ENCODE data around the gene ADGRB2.

ADGRB2 gene

DNA sequence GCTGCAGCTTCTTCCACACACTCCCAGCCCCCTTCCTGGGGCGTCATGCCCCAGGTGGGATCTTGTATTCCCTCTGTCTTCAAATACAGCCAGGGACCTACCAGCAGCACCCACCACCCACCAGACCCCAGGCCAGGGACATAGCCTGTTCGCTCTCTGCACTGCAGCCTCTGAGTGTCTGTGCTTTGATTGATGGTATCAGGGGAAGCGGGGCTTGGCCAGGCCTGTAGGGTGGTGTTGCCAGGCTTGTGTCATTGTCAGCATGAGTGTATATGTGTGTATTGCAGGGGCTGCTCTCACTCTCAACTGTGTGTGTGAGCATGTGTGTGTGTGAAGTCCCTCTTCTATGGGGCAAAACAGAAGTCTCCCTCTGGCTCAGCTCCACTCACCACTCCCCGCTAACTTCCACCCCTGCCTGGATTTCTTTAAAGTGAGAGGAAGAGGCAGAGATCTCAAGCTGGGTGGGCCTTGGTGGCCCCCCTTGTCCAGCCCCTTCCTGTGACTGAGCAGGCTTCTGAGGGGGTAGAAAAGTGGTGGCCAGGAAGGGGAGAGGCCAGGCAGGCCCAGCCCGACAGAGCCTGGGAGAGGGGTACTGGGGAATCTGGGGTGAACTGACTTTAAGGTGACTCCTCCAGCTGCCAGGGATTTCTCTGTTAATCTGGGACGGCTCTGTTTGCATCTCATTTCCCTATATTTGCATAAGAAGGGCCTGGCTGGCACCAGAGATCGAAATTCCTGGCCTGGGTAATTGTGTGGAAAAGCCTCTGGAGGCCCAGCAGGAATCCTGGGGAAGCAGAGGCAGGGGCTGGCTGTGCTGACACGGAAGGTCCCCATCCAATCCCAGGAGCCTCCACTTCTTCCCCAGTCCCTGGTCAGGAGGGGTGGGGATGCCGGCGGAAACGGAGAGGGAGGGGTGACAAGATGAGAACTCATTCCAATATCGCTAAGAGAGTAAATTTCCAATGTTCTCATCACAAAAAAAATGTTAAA lies 18.6 kb upstream of the ADGRB2 start:
- DNase-seq (ENCODE audit: extremely low read depth in 1 of 2, low read depth in 1 of 2), result no peak

DNA sequence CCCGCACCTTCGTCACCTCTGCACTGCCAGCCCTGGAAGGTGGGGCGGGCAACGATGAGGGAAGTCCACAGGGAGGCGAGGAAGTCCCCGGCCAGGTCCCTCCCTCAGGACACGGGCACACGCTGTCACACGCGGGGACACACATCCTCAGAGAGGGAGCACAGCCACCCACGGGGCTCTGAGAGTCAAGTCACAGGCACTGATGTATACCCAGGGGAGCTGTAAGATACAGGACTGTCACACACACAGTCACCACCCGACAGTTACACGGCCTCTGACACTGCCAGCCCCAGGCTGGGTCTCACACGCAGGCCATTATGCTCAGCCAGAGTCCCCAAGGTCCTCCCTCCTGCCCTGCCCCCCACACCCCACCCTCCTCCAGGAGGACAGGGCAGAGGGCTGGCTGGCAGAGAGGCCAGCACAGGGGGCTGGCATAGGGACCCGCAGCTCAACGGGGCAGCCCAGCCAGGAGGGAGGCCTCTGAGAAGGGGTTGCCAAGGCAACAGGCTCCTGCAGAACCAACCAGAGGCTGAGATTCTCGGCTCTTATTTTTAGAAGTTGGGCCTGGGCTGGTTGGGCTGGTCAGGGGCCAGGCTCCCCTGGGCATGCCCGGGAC lies 17.7 kb upstream of the ADGRB2 start:
- no peak for DNase-seq (ENCODE audit: extremely low read depth in 1 of 2, low read depth in 1 of 2)

DNA sequence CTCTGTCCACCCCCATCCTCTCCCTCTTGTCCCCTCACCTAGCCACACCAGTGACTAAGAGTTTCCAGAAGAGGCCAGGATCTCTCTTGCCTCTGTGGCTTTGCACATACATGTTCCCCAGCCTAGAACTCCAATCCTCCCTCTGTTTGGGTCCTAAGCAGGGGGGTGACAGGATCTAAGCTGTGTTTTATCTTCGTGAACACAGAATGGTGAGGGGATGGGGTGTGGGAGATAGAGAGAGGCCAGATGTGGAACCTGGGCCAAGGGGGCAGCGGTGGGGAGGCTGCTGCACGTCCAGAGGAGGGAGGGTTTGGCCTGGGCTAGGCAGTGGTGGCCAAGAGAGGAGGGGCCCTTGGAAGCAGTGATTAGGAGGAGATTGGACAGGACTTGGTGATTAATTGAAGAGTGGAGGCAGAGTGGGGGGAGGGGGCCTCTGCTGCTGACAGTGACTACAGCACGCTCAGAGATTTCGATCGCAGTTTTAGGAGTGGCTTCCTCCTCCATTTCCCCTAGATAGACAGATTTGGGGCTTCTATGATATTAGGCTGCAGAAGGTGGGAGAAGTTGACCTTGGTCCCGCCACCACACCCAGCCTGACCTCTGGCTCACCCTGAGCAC lies 17.1 kb upstream of the ADGRB2 start:
- no peak for DNase-seq (ENCODE audit: extremely low read depth in 1 of 2, low read depth in 1 of 2)

DNA sequence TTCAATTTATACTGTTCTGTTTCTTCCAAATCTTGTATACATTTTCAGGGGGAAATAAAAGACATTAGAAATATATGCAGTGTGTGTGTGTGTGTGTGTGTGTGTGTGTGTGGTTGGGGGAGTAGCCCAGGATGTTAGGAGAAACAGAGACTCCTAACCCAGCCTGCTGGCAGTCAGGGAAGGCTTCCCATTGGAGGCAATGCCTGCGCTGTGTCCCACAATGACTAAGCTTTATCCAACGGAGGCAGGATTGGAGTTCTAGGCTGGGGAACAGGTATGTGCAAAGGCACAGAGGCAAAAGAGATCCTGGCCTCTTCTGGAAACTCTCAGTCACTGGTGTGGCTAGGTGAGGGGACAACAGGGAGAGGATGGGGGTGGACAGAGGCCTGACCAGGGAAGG lies 16.5 kb upstream of the ADGRB2 start:
- DNase-seq (ENCODE audit: extremely low read depth in 1 of 2, low read depth in 1 of 2), result no peak

DNA sequence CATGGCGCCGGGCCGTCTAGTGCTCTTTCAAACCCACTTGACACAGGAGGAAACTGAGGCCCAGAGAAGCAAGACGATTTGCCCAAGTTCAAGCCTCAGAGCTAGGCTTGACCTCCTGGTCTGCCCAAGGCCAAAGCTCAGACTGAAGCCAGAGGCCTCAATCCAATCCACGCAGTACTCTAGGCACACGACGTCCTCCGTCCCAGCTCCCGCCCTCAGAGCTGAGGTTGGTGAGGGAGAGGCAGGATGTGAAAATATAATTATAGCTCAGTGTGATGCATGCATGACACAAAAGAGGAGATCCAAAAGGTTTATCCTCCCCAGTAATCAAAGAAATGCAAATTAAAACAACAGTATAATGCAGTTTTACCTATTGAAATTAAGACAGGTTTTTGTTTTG lies 15.5 kb upstream of the ADGRB2 start:
- no peak for DNase-seq (ENCODE audit: extremely low read depth in 1 of 2, low read depth in 1 of 2)

DNA sequence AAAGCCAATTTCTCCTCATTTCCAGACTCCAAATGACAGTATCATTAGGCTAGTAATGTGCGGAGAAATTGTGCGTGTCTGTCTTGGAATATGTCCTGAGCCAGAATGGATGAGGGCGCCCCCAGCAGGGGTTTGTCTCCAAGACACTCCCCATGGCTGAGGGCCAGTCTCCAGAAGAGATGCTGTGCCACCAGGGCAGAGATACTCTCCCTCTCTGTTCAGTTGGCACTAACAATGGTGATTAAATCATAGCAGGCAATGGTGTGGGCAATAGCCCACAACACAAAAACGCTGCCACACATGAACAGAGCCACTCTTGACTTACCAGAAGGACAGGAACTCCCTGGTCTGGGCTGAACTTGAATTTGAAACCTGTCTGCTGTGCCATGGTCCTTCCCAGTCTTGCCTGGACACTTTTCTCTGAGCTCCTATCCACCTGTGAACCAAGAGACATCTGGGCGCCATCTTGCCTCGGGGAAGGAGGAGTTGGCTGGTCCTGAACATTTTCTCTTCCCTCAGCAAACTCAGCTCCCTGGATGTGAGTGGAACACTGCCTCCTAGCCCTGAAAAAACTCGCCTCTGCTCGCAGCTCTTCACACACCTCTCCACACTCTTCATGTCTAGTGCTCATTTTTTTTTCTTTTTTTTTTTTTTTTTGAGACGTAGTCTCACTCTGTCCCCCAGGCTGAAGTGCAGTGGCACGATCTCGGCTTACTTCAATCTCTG lies 14.8 kb upstream of the ADGRB2 start:
- no peak for DNase-seq (ENCODE audit: extremely low read depth in 1 of 2, low read depth in 1 of 2)

DNA sequence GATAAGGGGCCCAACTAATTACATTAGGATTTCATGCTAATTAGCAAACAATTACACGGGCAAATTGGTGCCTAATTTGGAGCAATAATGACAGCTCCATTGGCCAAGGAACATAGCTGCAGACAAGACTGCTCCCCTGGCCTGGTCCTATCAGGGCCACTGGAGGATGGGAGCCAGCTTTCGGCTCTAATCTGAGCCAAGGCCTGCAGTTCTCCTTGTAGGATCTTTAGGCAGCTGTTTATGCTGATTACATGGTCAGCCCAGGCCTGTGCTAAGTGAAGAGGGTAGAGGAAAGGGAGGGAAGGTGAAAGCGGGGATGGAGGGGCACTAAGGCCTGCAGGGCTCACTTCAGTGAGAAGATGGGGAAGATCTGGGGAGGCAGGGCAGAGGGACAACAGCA lies 12.4 kb upstream of the ADGRB2 start:
- no peak for DNase-seq (ENCODE audit: extremely low read depth in 1 of 2, low read depth in 1 of 2)

DNA sequence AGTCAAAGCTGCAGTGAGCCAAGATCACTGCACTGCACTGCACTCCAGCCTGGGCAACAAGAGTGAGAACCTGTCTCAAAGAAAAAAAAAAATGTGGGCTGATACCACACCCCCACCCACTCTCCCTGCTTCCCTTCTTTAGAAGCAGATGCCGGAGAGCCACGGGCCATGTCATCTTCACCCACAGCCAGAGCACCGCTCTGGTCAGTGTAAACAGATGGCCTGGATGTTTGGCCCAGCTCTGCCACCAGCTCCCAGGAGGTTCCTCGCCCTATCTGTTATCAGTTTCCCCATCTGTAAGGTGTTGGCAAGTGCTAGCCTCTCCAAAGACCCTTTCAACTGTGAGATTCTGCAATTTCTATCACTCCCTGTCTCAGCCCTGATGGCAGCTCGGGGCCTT lies 11.9 kb upstream of the ADGRB2 start:
- no peak for DNase-seq (ENCODE audit: extremely low read depth in 1 of 2, low read depth in 1 of 2)

DNA sequence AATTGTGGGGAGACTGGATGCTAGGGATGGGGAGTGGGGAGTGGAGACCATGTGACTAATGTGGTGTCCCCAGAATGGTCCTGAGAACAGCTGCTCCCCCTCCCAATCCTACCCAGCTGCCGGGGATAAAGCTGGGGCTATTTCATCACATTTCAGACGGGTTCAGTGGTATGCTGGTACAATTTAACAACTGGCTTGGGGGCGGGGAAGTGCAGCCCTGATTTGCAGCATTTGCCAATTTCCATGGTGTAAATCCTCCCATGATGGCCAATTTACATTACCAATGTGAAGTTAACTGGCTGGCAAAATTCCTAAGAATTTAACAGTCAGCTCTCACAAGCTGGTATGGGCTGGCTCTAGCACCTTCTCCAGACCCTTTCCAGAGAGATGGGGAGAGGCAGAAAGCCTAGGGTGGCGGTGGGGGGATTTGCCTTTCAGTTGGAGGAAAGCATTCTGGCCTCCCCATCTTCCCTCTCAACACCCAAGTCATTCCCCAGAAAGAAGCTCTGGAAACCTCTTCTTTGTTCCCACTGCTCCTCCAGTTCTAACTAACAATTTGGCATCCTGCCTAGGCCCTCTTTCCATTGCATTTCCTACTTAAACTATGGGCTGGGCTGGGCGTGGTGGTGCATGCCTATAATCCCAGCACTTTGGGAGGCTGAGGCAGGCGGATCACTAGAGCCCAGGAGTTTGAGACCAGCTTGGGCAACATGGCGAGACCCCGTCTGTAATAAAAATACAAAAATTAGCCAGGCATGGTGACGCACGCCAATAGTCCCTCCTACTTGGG lies 11.3 kb upstream of the ADGRB2 start:
- no peak for DNase-seq (ENCODE audit: extremely low read depth in 1 of 2, low read depth in 1 of 2)

DNA sequence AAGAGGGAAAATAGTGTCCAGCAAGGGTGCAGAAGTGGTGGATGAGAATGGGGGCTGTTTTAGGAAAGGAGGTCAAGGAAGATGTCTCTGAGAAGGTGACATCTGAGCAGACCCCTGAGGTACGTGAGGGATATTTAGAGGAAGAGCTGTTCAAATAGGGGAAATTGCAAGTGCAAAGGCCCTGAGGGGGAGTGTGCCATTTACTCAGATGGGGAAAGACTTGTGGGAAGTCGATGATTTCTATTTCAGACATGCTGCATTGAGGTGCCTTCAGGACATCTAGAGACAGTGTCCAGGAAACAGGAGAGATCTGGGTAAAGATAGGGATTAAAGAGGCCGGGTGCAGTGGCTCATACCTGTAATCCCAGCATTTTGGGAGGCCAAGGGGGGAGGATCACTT lies 10.4 kb upstream of the ADGRB2 start:
- no peak for DNase-seq (ENCODE audit: extremely low read depth in 1 of 2, low read depth in 1 of 2)

DNA sequence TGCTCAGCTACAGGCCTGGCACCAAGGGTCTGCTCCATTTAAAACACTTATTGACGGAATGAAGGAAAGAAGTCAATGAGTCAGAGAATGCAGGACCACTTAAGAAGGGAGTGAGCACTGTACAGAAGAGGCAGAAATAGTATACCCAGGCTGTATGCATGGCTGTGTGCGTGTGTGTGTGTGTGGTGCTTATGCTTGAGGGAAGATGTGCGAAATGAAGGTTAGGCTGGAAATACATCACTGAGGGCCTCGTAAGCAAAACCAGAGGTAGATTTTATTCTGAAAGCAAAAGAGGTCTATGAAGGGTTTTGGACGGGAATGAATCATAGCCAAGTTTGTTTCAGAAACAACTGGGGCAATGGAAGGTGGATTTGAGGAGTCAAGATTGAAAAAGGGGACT lies 9.7 kb upstream of the ADGRB2 start:
- DNase-seq (ENCODE audit: extremely low read depth in 1 of 2, low read depth in 1 of 2), result no peak

DNA sequence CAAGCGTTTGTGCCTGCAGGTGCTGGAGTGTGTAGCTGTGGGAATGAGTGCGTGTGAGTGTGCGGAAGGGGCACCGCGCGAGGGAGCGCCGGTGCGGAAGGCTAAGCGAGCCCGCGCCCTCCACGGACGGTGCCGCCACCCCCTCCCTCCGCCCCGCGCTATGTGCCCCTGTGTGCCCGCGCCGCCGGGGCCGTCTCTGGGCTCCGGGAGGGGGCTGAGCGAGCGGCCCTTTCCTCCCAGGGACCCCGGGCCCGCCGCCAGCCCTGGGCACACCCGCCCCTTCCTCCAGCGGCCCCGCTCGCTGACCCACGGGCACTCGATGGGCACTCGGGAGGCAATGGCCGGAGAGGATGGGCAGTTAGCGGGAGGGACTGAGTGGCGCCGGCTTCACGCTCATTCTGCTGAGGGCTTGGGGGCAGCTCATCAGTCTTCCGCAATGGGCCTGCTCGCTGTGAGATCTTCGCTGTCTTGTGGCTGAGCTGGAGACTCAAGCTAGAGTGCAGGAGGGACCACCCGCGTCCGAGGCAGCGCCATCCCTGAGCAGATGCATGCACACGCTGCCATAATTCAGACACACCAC lies 8.6 kb upstream of the ADGRB2 start:
- DNase-seq (ENCODE audit: extremely low read depth in 1 of 2, low read depth in 1 of 2), result no peak

DNA sequence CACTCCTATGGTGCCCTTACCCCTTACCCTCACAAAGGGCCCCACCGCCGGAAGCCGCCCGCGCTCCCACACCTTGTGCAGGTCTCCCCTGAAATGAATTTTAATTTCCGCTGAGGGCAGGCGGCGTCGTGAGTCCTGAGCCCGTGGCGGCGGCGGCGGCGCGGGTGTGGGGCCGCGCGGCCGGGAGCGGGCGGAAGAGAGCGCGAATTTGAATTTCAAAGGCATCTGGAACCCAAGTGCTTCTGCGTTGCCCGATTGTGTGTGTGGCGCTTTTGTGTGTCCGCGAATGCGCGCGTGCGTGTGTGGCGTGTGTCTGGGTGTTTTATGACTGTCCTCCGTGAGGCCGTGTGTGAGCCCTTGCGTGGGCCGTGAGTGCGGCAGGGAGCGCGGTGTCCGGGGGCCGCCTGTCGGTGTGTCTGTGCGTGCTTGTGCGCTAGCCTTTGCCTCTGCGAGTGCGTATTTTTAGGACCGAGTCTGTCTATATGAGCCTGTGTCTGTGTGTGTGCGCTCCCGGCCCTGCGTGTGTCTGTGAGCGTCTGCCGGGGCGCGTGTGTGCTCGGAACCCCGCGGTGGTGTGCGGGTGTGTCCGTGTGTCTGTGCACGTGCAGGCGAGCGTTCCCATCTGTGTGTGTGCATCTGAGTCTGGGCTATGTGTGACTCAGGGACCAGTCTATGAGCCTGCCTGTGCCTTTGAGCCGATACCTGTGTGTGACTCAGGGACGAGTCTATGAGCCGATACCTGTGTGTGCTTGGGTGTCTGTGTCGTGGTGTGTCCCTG lies 7.9 kb upstream of the ADGRB2 start:
- DNase-seq (ENCODE audit: extremely low read depth in 1 of 2, low read depth in 1 of 2), result peak in 1 of 2 donors; percentile 50

DNA sequence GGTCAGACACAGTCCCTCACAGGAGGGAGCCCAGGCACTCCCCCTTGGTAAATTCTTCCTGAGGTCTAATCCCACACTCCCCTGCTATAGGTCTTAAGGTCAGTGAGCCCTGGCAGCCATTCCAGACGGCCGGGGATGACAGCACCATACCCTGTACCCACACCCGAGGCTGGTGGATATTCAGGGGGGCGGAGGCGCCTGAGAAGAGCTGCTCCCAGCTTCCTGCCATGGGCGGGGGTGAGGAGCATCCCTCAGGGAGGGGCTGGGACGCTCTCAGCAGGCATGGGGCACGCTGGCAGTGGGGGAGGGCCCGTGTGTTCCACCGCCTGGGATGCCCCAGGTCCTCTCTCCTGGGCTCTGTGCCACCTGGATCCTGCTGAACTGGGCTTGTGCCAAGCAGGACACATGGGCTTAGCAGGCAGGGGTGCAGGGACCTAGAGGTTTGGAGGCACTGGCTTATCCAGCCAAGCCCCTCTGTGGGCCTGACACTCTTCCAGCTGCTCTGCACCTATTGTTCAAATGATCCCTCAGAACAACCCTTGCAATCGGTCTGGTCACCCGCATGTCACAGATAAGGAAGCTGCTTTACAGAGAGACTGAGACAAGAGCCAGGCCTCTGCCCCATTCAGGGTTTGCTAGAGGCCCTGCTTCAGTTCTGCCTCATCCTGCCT lies 5.7 kb upstream of the ADGRB2 start:
- no peak for DNase-seq (ENCODE audit: extremely low read depth in 1 of 2, low read depth in 1 of 2)

DNA sequence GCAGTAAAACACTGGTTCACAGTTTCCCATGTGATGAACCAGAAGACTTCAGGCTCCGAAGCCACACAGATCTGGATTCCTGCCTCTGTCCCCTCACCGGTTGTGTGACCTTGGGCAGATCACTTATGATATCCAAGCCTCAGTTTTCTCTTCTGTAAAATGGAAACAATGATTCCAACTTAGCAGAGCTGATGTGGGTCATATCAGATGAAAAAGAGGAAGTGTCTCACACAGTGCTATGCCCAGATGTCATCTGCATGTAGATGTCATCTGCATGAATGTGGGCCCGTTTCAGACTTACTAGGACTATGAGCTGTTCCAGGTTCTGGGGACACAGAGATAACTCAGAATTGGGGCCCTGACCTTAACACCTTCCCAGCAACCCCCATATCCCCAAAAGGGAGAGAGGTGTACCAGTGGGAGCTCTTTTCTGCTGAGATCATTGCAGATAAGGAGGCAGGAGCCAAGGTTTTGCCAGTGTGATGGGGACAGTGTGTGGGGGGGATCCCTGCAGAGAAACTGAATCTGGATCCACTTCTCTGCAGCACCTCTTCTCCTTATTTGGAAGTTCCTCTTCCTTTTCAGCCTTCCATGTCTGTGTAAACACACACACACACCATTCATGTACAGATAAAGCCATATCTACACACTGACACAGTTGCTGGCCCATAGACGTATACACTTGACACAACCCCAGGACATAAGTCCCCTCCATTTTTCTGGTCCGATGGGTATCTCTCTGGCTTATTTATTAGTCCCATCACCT lies 5.0 kb upstream of the ADGRB2 start:
- peak in 1 of 2 donors; percentile 32 for DNase-seq (ENCODE audit: extremely low read depth in 1 of 2, low read depth in 1 of 2)

DNA sequence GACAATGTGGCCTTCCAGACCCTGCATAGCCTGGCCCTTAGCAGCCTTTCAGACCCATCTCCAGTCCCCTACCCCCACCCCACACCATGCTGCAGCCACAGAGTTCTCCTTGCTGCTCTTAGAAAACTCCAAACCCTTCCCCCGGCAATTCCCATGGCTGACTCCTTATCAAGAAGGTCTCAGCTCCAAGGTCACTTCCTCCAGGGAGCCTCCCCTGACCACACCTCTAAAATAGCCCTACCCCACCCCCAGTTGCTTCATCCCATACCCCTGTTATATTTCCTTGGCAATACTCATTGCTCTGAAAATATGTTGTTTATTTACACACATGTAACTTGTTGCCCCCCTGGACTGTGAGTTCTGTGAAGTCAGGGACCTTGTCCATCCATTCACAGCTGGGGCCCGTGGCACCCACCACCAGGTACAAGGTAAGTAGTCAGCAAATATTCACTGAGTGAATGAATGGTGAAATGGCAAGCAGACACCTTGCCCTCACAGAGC lies 4.3 kb upstream of the ADGRB2 start:
- DNase-seq (ENCODE audit: extremely low read depth in 1 of 2, low read depth in 1 of 2), result no peak

DNA sequence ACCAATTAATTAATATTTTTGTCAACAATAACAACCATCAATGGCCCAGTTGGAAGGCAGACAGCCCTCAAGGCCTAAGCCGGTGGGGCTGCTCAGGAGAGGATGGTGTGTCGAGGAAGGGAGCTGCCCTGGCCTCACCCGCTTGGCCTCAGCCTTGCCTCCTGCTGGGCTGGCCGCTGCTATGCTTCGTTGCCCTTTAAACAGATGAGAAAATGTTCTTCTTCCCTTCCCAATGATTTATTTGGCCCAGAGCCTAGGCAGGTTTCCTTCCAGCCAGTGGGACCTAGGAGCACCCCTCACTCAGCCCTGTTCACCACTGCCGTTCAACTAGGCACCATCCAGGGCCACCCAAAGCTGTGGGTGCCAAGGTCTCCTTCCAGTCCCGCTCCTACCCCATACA lies 3.1 kb upstream of the ADGRB2 start:
- no peak for DNase-seq (ENCODE audit: extremely low read depth in 1 of 2, low read depth in 1 of 2)

DNA sequence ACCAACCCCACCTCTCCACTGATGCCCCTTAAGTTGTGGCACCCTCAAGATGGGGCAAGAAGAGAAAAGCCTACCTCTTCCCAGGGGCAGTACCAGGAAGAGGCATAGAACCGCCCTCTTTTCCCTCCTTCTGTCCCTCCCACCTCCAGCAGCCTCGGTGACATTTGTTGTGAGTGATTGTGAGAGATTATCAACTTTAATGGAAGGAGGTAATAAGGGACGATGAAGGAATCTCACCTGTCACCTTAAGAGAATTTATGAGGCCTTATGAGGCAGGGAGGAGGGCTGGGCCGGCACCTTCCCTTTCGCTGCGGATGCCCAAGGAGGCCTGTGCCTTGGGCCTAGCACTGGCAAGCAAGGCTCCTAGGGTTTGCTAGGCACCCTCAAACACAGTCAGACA lies 1.4 kb upstream of the ADGRB2 start:
- DNase-seq (ENCODE audit: extremely low read depth in 1 of 2, low read depth in 1 of 2), result no peak

Data from stimulated activated CD8-positive, alpha-beta memory T cell treated with anti-CD3 and anti-CD28 coated beads, Interleukin-7, amount 100 ng/mL, for 48 hours (primary cell).